AG04449 (cell line): ENCODE measurements around the gene APOH.

ENCODE experiments used
- CTCF ChIA-PET: fragments of 350-600 bp; formaldehyde crosslinking; extraction: SDS; loops from one replicate; lab custom pipeline; 2021; ENCODE audit warnings: antibody characterized with exemption; lab: Yijun Ruan, JAX
- POLR2A ChIA-PET: fragments of 400-600, 350-600 bp; formaldehyde crosslinking; extraction: SDS; loops from one replicate; lab custom pipeline; 2020; ENCODE audit warnings: antibody characterized with exemption, inconsistent platforms; lab: Yijun Ruan, JAX
- DNase-seq: peaks from one replicate; pipeline ENCODE4 v3.0.0-alpha.2; 2010; ENCODE audit warnings: low read depth, low spot score
- H3K4me3 ChIP-seq: 2 replicates; pipeline ENCODE4 v1.5.1; 2011; ENCODE audit warnings: low read depth, mild to moderate bottlenecking, control low read depth, low read length
- TF ChIP-seq, protein P1 (sequence below): IDR thresholded peaks from one replicate; pipeline ENCODE4 v1.5.1; 2011; ENCODE audit warnings: mild to moderate bottlenecking, moderate library complexity, low read length, control low read depth, inconsistent platforms; ENCODE audit not compliant: insufficient read depth; ENCODE audit errors: missing control alignments

The APOH gene

GRCh38 chr17:66207936-66208335 is 21.3 kb downstream of the APOH start:
- TF ChIP-seq, protein P1, sequence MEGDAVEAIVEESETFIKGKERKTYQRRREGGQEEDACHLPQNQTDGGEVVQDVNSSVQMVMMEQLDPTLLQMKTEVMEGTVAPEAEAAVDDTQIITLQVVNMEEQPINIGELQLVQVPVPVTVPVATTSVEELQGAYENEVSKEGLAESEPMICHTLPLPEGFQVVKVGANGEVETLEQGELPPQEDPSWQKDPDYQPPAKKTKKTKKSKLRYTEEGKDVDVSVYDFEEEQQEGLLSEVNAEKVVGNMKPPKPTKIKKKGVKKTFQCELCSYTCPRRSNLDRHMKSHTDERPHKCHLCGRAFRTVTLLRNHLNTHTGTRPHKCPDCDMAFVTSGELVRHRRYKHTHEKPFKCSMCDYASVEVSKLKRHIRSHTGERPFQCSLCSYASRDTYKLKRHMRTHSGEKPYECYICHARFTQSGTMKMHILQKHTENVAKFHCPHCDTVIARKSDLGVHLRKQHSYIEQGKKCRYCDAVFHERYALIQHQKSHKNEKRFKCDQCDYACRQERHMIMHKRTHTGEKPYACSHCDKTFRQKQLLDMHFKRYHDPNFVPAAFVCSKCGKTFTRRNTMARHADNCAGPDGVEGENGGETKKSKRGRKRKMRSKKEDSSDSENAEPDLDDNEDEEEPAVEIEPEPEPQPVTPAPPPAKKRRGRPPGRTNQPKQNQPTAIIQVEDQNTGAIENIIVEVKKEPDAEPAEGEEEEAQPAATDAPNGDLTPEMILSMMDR = no peak
- no peak overlapping the region for H3K4me3 ChIP-seq
- ChIA-PET CTCF (interaction anchor here (1.6 kb wide), 1 partner anchor 8 kb away, joined by 6 read pairs; no protein-coding TSS in a partner anchor), POLR2A (no interaction called here)
- DNase-seq = no peak

DNA sequence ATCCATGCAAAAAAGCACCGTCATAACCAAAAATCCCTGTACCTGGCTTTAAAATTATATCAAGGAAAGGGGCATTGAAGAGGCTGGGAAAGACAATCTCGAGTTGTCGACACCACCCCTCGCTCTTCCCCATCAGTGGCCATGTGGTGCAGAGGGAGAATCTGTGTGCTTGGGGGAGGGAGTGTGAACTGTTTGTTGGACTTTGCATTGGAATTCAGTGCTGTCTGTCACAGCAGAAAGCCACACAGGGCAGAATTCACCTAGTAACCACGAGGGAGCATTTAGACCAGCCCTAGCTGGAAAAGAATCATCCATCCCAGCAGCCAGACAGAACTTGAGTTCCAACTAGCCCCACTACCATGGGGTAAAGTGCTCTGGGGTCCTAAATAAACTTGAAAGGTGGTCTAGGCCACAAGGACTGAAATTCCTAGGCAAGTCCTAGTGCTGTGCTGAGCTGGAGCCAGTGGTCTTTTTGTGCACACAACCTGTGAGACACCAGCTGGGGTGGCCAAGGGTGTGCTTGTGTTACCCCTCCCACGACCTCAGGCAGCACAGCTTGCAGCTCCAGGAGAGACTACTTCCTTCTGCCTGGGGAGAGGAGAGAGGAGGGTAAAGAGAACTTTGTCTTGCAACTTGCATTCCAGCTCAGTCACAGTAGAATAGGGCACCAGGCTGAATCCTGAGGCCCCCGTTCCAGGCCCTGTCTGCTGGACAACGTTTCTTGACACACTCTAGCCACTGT is 25.8 kb downstream of the APOH start:
- no peak for DNase-seq
- no peak overlapping the region for H3K4me3 ChIP-seq
- TF ChIP-seq, protein P1 = no peak
- CTCF ChIA-PET = interaction anchor here (0.8 kb wide), 1 partner anchor 483 kb away, joined by 4 read pairs; no protein-coding TSS in a partner anchor
- POLR2A ChIA-PET = no interaction called here

GRCh38 chr17:66200685-66201092 is 28.5 kb downstream of the APOH start:
- TF ChIP-seq, protein P1 = peak; percentile 54
- peak; percentile 14 for DNase-seq
- POLR2A ChIA-PET = interaction anchor here (0.6 kb wide), 1 partner anchor 393 kb away, joined by 3 read pairs; no protein-coding TSS in a partner anchor
- CTCF ChIA-PET = interaction anchor here (0.7 to 3.9 kb wide), 35 partner anchors 8 to 969 kb away, joined by 3 to 35 read pairs (median 3); no protein-coding TSS in a partner anchor
- no peak overlapping the region for H3K4me3 ChIP-seq

- ChIA-PET CTCF (interaction anchor here (0.9 to 1.4 kb wide), 5 partner anchors 11 to 904 kb away, joined by 3 to 5 read pairs (median 3); no protein-coding TSS in a partner anchor), POLR2A (interaction anchor here (0.5 kb wide), 1 partner anchor 341 kb away, joined by 3 read pairs; no protein-coding TSS in a partner anchor)
- no peak for DNase-seq
Observed at GRCh38 chr17:66198242-66198641, 31.0 kb downstream of the APOH start.

GRCh38 chr17:66192378-66192687 is 36.9 kb downstream of the APOH start:
- ChIA-PET POLR2A (no interaction called here), CTCF (interaction anchor here (0.6 kb wide), 1 partner anchor 1014 kb away, joined by 3 read pairs; no protein-coding TSS in a partner anchor)
- peak overlapping the region; percentile 64 for H3K4me3 ChIP-seq
- DNase-seq = no peak
- TF ChIP-seq, protein P1 = no peak

More at GRCh38 chr17:66198242-66198641, 31.0 kb downstream of the APOH start:
- H3K4me3 ChIP-seq = no peak overlapping the region
- TF ChIP-seq, protein P1 = no peak
